ENCODE results near the gene OR51S1. TPM values are rescaled to one million over a fixed set of nuclear protein-coding genes. Genes with fewer than 3 reads are reported as not detected.

OR51S1 gene
- total RNA-seq, 1 experiment from 2014 or later, result not detected

- no peak for DNase-seq
- Mint-ChIP-seq H3K9me3 (ENCODE audit: low read depth, unreplicated experiment) (peaks cover 7% of the 10 kb centered on the region), H3K36me3 (ENCODE audit: insufficient read depth, unreplicated experiment) (no peaks in the 10 kb centered on the region), H3K4me1 (ENCODE audit: low read depth, unreplicated experiment) (no peaks in the 10 kb centered on the region), H3K27ac (ENCODE audit: unreplicated experiment) (no peak overlapping the region), H3K4me3 (ENCODE audit: low read depth, unreplicated experiment) (no peak overlapping the region), H3K27me3 (ENCODE audit: unreplicated experiment) (no peaks in the 10 kb centered on the region)
- BruUV-seq (replicated peaks), result no TSS peak
- TF ChIP-seq CTCF (IDR thresholded peaks at IDR 0.05; ENCODE audit: unreplicated experiment), result no peak
- intact Hi-C loops (cut with micrococcal nuclease; ENCODE audit: unreplicated experiment), result no loop called here
- CTCF ChIA-PET, result no interaction called here
Observed at GRCh38 chr11:4886186-4886585, 37.2 kb upstream of the OR51S1 start.

GRCh38 chr11:4884361-4884760, 35.4 kb upstream of the OR51S1 start:
- no TSS peak for BruUV-seq (replicated peaks)

GRCh38 chr11:4882543-4882942, 33.5 kb upstream of the OR51S1 start:
- CTCF ChIA-PET, result no interaction called here

More at GRCh38 chr11:4884361-4884760, 35.4 kb upstream of the OR51S1 start:
- no peak for TF ChIP-seq CTCF (IDR thresholded peaks at IDR 0.05; ENCODE audit: unreplicated experiment)
- H3K27ac Mint-ChIP-seq (ENCODE audit: unreplicated experiment), result no peak overlapping the region
- no peaks in the 10 kb centered on the region for H3K4me1 Mint-ChIP-seq (ENCODE audit: low read depth, unreplicated experiment)
- no peaks in the 10 kb centered on the region for H3K36me3 Mint-ChIP-seq (ENCODE audit: insufficient read depth, unreplicated experiment)
- intact Hi-C loops (cut with micrococcal nuclease; ENCODE audit: unreplicated experiment), result no loop called here
- H3K9me3 Mint-ChIP-seq (ENCODE audit: low read depth, unreplicated experiment), result no peaks in the 10 kb centered on the region
- no peak overlapping the region for H3K4me3 Mint-ChIP-seq (ENCODE audit: low read depth, unreplicated experiment)
- no peak for DNase-seq
- CTCF ChIA-PET, result no interaction called here
- H3K27me3 Mint-ChIP-seq (ENCODE audit: unreplicated experiment), result no peaks in the 10 kb centered on the region

GRCh38 chr11:4881860-4882500, 33.0 kb upstream of the OR51S1 start, which contains the start of gene OR51T1:
OR51T1 (plus strand) TSS chr11:4881900; CDS start chr11:4881900, 0 bp downstream.
- BruUV-seq (replicated peaks), result no TSS peak
- Mint-ChIP-seq H3K36me3 (ENCODE audit: insufficient read depth, unreplicated experiment) (no peaks in the 10 kb centered on the region), H3K27ac (ENCODE audit: unreplicated experiment) (no peak within 1 kb of the TSS), H3K4me1 (ENCODE audit: low read depth, unreplicated experiment) (no peaks in the 10 kb centered on the region), H3K27me3 (ENCODE audit: unreplicated experiment) (no peaks in the 10 kb centered on the region), H3K9me3 (ENCODE audit: low read depth, unreplicated experiment) (no peaks in the 10 kb centered on the region), H3K4me3 (ENCODE audit: low read depth, unreplicated experiment) (no peak within 1 kb of the TSS)
- CTCF ChIA-PET, result no interaction called here
- DNase-seq, result no peak
- intact Hi-C loops (cut with micrococcal nuclease; ENCODE audit: unreplicated experiment), result no loop called here
- no peak for TF ChIP-seq CTCF (IDR thresholded peaks at IDR 0.05; ENCODE audit: unreplicated experiment)

More at GRCh38 chr11:4882543-4882942, 33.5 kb upstream of the OR51S1 start:
- Mint-ChIP-seq H3K36me3 (ENCODE audit: insufficient read depth, unreplicated experiment) (no peaks in the 10 kb centered on the region), H3K4me3 (ENCODE audit: low read depth, unreplicated experiment) (no peak overlapping the region), H3K4me1 (ENCODE audit: low read depth, unreplicated experiment) (no peaks in the 10 kb centered on the region), H3K9me3 (ENCODE audit: low read depth, unreplicated experiment) (no peaks in the 10 kb centered on the region), H3K27me3 (ENCODE audit: unreplicated experiment) (no peaks in the 10 kb centered on the region), H3K27ac (ENCODE audit: unreplicated experiment) (no peak overlapping the region)
- no peak for TF ChIP-seq CTCF (IDR thresholded peaks at IDR 0.05; ENCODE audit: unreplicated experiment)
- intact Hi-C loops (cut with micrococcal nuclease; ENCODE audit: unreplicated experiment), result no loop called here
- BruUV-seq (replicated peaks), result no TSS peak
- no peak for DNase-seq

Data from Calu3 (cell line).